HG02571 (cell line): Measurements from ENCODE around the gene AAK1.
"Not testable (repeated sequence)": the region's sequence is repeated elsewhere in the genome, so short reads cannot be mapped to it uniquely, and the experiment has no call there.

Experiments
- ATAC-seq: cut with Tn5 transposase; IDR thresholded peaks from one replicate; pipeline ENCODE4 v1.9.1; 2021; ENCODE audit warnings: mild to moderate bottlenecking, moderate library complexity; ENCODE audit not compliant: unreplicated experiment

The AAK1 gene

GRCh38 chr2:69660637-69661036 lies 17.1 kb upstream of the AAK1 start:
- ATAC-seq = no peak

GRCh38 chr2:69659941-69660483 lies 16.5 kb upstream of the AAK1 start:
- no peak for ATAC-seq

- no peak for ATAC-seq
Observed at GRCh38 chr2:69659349-69659748, 15.8 kb upstream of the AAK1 start.

GRCh38 chr2:69652206-69652605 lies 8.7 kb upstream of the AAK1 start:
- no peak for ATAC-seq

GRCh38 chr2:69647196-69647595 lies 3.7 kb upstream of the AAK1 start:
- ATAC-seq = not testable (repeated sequence)

GRCh38 chr2:69646714-69647113 lies 3.2 kb upstream of the AAK1 start:
- ATAC-seq = no peak

- ATAC-seq = no peak
Observed at GRCh38 chr2:69645921-69646320, 2.4 kb upstream of the AAK1 start.

- ATAC-seq = no peak
Observed at GRCh38 chr2:69645031-69645431, 1.5 kb upstream of the AAK1 start.

- ATAC-seq = no peak
Observed at GRCh38 chr2:69644506-69644979, 1.0 kb upstream of the AAK1 start.

GRCh38 chr2:69642709-69643601 lies 584 bp downstream of the AAK1 start:
- ATAC-seq = peak; percentile 5

- no peak for ATAC-seq
Observed at GRCh38 chr2:69641887-69642708, 1.4 kb downstream of the AAK1 start.

- ATAC-seq = no peak
Observed at GRCh38 chr2:69641471-69641870, 2.1 kb downstream of the AAK1 start.

- no peak for ATAC-seq
Observed at GRCh38 chr2:69639266-69639665, 4.3 kb downstream of the AAK1 start.

- ATAC-seq = no peak
Observed at GRCh38 chr2:69638630-69639029, 4.9 kb downstream of the AAK1 start.

GRCh38 chr2:69637923-69638322 lies 5.6 kb downstream of the AAK1 start:
- ATAC-seq = no peak

- ATAC-seq = no peak
Observed at GRCh38 chr2:69636395-69636794, 7.1 kb downstream of the AAK1 start.

GRCh38 chr2:69635432-69635831 lies 8.1 kb downstream of the AAK1 start:
- ATAC-seq = no peak

- no peak for ATAC-seq
Observed at GRCh38 chr2:69634196-69634821, 9.2 kb downstream of the AAK1 start.

GRCh38 chr2:69631402-69631801 lies 12.1 kb downstream of the AAK1 start:
- ATAC-seq = no peak

GRCh38 chr2:69629921-69630608 lies 13.5 kb downstream of the AAK1 start:
- ATAC-seq = no peak
